CD4-positive, alpha-beta memory T cell (primary cell): ENCODE measurements around the gene ADORA2A. TPM values are rescaled to one million over a fixed set of nuclear protein-coding genes. Genes with fewer than 3 reads are reported as not detected.
A peak's percentile ranks its signal among the peaks of the same experiment; 100 is the strongest.

ENCODE experiments used
- CTCF ChIA-PET: fragments of 350-600 bp; sonication (Branson Sonifier 250); formaldehyde crosslinking; loops from one replicate; lab custom pipeline; 2021; ENCODE audit warnings: inconsistent platforms; ENCODE audit not compliant: partially characterized antibody; lab: Charles Lee
- POLR2A ChIA-PET: fragments of 350-600 bp; sonication (Branson Sonifier 250); formaldehyde crosslinking; loops from one replicate; lab custom pipeline; 2021; ENCODE audit not compliant: partially characterized antibody; lab: Charles Lee
- DNase-seq, 5 donors: peaks; one replicate each; pipeline versions ENCODE4 v3.0.0 to v3.0.0-alpha.2; 2020 to 2022; ENCODE audit warnings: mixed read lengths in 1 of 5
- H3K27ac ChIP-seq: one replicate; pipeline ENCODE4 v1.7.0; 2013; ENCODE audit warnings: low read depth, low read length
- H3K27me3 ChIP-seq: 2 replicates; pipeline ENCODE4 v1.7.0; 2013; ENCODE audit warnings: mild to moderate bottlenecking, low read length, moderate library complexity; ENCODE audit not compliant: insufficient read depth
- H3K36me3 ChIP-seq: 2 replicates; pipeline ENCODE4 v1.7.0; 2013; ENCODE audit warnings: mild to moderate bottlenecking, low read length, moderate library complexity; ENCODE audit not compliant: insufficient read depth
- H3K4me1 ChIP-seq: 2 replicates; pipeline ENCODE4 v1.7.0; 2013; ENCODE audit warnings: mild to moderate bottlenecking, low read length, moderate library complexity; ENCODE audit not compliant: insufficient read depth
- H3K4me3 ChIP-seq, 2 donors: one replicate each; pipeline ENCODE4 v1.7.0; 2013; ENCODE audit warnings: low read length in 2 of 2, mild to moderate bottlenecking in 1 of 2
- H3K9me3 ChIP-seq, 2 donors: one replicate each; pipeline ENCODE4 v1.7.0; 2013; ENCODE audit warnings: low read length in 2 of 2, control low read depth in 1 of 2; ENCODE audit not compliant: control insufficient read depth in 1 of 2
- H3K27ac Mint-ChIP-seq, 7 donors: one replicate each; pipeline ENCODE4 v1.8.0; 2020 to 2021; ENCODE audit warnings: mixed read lengths in 7 of 7, mild to moderate bottlenecking in 6 of 7, inconsistent platforms in 3 of 7, moderate library complexity in 3 of 7
- H3K27me3 Mint-ChIP-seq, 2 donors: one replicate each; pipeline ENCODE4 v1.8.0; 2020 to 2021; ENCODE audit warnings: mixed read lengths in 2 of 2
- H3K36me3 Mint-ChIP-seq, 2 donors: one replicate each; pipeline ENCODE4 v1.8.0; 2020 to 2021; ENCODE audit warnings: mixed read lengths in 2 of 2, inconsistent platforms in 1 of 2, mild to moderate bottlenecking in 1 of 2
- H3K4me1 Mint-ChIP-seq, 4 donors: one replicate each; pipeline ENCODE4 v1.8.0; 2020 to 2021; ENCODE audit warnings: mixed read lengths in 4 of 4, mild to moderate bottlenecking in 1 of 4
- H3K4me3 Mint-ChIP-seq, 8 donors: one replicate each; pipeline ENCODE4 v1.8.0; 2020 to 2021; ENCODE audit warnings: mixed read lengths in 8 of 8, mild to moderate bottlenecking in 7 of 8, moderate library complexity in 6 of 8, inconsistent platforms in 3 of 8
- H3K9me3 Mint-ChIP-seq, 8 donors: one replicate each; pipeline ENCODE4 v1.8.0; 2020 to 2021; ENCODE audit warnings: mixed read lengths in 8 of 8, mild to moderate bottlenecking in 5 of 8, inconsistent platforms in 3 of 8, moderate library complexity in 1 of 8
- intact Hi-C: fragments of 100-400 bp; cut with micrococcal nuclease; formaldehyde crosslinking; loops from one replicate; pipeline ENCODE4 v1.15.1; 2023
- polyA plus RNA-seq, 2 donors: library from polyadenylated mRNA; unstranded; fragments of 300-500 nt; fragmentation: Illumina TruSeq; gene quantifications; one replicate each; pipeline ENCODE4 v1.2.3, GENCODE V29; 2021
- total RNA-seq, 2 experiments: library from RNA; stranded (reverse); gene quantifications; one replicate each; pipeline ENCODE4 v1.2.3, GENCODE V29; 2021

Gene ADORA2A
- total and polyA plus RNA-seq, 4 experiments from 2014 or later = 34.5 to 74.7 (median 50.8) TPM

DNA sequence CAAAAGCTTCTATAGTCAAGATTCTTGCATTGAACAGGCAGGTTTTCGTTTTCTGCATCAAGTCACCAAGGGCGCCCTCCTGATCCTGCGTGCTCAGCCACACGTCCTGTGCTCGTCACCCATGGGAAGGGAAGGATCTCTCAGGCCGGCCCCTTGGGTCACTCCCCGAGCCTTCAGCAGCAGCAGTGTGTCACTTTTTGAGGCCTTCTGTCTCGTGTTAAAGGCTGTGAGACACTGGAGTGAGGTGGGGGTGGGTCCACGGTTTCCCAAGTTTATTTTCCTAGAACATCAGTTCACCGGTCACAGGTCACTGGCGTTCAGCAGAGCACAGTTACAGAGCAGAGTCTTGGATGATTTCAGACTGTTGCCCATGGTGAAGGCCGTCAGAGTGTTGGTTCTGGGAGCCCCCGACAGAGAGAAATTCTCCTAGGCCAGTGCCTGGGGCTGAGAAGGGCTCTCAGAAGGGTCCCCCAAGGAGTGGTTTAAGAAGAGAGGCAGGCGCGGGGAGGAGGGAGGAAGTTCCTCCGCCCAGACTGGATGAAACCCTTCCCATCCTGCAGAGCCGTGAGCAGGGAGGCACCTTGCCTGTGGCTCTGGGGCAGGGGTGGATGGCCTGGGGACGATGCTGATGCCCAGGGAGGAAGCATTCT, 13.5 kb upstream of the ADORA2A start:
- CTCF ChIA-PET = no interaction called here
- Mint-ChIP-seq H3K4me1 (peaks cover 1 to 12% (median 8%) of the 10 kb centered on the region in 4 donors), H3K4me3 (no peak overlapping the region), H3K27me3 (no peaks in the 10 kb centered on the region), H3K27ac (peak overlapping the region in 1 of 7 donors; percentile 66), H3K36me3 (peaks cover 15 to 44% of the 10 kb centered on the region in 2 donors), H3K9me3 (peaks cover 0 to 1% (median 0%) of the 10 kb centered on the region in 8 donors)
- no peaks in the 10 kb centered on the region for H3K27me3 ChIP-seq
- H3K4me3 ChIP-seq = no peak overlapping the region
- peaks cover 5% of the 10 kb centered on the region for H3K4me1 ChIP-seq
- intact Hi-C loops = no loop called here
- peaks cover 27% of the 10 kb centered on the region for H3K36me3 ChIP-seq
- POLR2A ChIA-PET = no interaction called here
- no peaks in the 10 kb centered on the region for H3K9me3 ChIP-seq
- no peak for DNase-seq
- no peak overlapping the region for H3K27ac ChIP-seq

DNA sequence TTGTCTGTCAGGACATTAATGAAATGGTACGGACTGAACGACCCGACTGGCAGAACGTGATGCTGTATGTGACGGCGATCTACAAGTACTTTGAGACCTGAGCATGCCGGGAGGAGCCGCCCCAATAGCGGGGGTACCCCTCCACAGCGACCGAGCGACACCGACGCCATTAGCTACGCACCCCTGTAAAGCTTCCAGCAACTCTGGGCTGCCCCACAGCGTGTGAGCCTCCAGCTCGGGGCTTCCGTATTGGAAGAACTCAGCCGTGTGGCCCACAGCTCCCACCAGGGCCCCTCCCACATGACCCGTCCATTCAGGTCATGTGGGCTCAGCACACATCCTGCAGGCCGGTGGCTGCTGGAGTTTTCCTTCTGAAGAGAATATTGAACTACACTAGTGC, 12.9 kb upstream of the ADORA2A start:
- Histone ChIP-seq H3K4me3 (no peak overlapping the region), H3K36me3 (peaks cover 27% of the 10 kb centered on the region), H3K27me3 (no peaks in the 10 kb centered on the region), H3K27ac (no peak overlapping the region), H3K4me1 (peaks cover 5% of the 10 kb centered on the region), H3K9me3 (no peaks in the 10 kb centered on the region)
- DNase-seq = no peak
- peaks cover 1 to 7% (median 5%) of the 10 kb centered on the region in 4 donors for H3K4me1 Mint-ChIP-seq
- no peaks in the 10 kb centered on the region for H3K27me3 Mint-ChIP-seq
- no peak overlapping the region for H3K27ac Mint-ChIP-seq
- peaks cover 15 to 41% of the 10 kb centered on the region in 2 donors for H3K36me3 Mint-ChIP-seq
- CTCF ChIA-PET = no interaction called here
- intact Hi-C loops = no loop called here
- H3K4me3 Mint-ChIP-seq = no peak overlapping the region
- H3K9me3 Mint-ChIP-seq = peaks cover 0 to 1% (median 0%) of the 10 kb centered on the region in 8 donors
- POLR2A ChIA-PET = no interaction called here

DNA sequence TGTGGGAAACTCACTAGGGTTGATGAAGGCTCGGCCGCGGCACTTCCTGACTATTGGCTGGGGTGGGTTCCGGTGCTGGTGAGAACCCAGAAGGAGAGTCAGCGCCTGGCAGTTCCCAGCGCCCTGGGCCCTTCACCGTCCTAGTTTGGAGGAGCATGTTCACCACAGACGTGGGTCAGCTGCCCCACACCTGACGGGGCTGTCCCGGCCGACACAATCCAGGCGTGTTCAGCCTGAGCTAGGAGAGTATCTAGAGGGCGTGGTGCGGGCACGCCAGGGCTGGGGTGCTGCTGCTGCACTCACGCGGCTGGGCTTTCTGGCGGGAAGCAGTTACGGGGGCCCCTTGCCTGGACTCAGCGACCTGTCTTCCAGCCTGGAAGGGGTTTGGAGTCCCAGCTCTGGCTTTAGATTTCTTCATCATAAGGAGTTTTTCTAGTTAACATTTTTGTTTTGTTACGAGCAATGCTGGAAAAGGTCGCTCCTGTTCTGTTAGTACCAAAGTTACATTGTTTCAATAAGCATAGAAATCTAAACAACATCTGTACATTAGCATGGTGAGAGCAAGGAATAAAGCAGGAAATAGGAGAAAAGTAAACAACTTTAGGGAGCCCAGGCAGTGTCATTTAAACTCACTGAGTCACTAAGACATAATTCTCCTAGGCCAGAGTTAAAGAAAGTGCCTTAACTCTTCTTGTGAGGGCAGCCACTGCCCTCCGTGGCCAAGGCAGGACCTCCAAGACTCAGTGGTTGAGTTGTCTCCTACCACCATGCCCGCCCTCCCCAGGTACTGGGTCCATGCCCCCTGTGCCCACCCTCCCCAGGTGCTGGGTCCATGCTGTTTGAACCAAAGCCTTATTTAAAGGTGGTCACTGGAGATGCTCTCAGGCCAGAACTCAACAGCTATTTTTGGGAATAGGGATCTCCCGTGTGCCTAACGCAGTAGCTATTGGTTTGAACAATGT, 12.1 kb upstream of the ADORA2A start:
- no peak for DNase-seq
- Histone ChIP-seq H3K36me3 (peaks cover 27% of the 10 kb centered on the region), H3K4me3 (no peak overlapping the region), H3K9me3 (no peaks in the 10 kb centered on the region), H3K4me1 (no peaks in the 10 kb centered on the region), H3K27me3 (no peaks in the 10 kb centered on the region), H3K27ac (no peak overlapping the region)
- peaks cover 0 to 1% (median 0%) of the 10 kb centered on the region in 8 donors for H3K9me3 Mint-ChIP-seq
- H3K4me3 Mint-ChIP-seq = no peak overlapping the region
- peaks cover 15 to 41% of the 10 kb centered on the region in 2 donors for H3K36me3 Mint-ChIP-seq
- intact Hi-C loops = no loop called here
- ChIA-PET CTCF (interaction anchor here (1.1 to 1.7 kb wide), 2 partner anchors 87 to 107 kb away, joined by 3 to 6 read pairs; no protein-coding TSS in a partner anchor), POLR2A (interaction anchor here (1.4 kb wide), 1 partner anchor 13 kb away, joined by 6 read pairs; the partner anchor contains the start of gene ADORA2A)
- peaks cover 1 to 3% (median 3%) of the 10 kb centered on the region in 4 donors for H3K4me1 Mint-ChIP-seq
- no peaks in the 10 kb centered on the region for H3K27me3 Mint-ChIP-seq
- H3K27ac Mint-ChIP-seq = peak overlapping the region in 1 of 7 donors; percentile 8

DNA sequence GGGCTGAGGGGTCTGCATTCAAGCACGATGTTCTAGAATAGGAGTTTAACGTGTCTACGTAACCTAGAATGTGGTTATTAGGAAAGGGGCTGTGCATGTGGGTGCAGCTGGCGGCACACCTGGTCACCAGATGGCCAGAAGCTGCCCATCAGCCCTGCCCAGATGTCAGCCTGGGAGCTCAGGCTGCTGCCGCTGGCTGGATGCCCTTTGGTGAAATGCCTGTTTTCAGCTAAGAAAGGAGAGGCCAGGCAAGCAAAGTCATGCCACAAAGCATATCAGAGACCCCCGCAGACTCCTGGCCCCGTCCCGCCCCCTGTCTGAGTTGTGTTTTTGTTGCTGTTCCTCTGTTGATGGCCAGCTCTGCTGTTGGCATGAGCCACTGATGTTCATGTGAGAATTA, 11.3 kb upstream of the ADORA2A start:
- intact Hi-C loops = no loop called here
- H3K4me3 ChIP-seq = no peak overlapping the region
- H3K4me1 ChIP-seq = no peaks in the 10 kb centered on the region
- Mint-ChIP-seq H3K9me3 (peaks cover 0 to 1% (median 0%) of the 10 kb centered on the region in 8 donors), H3K27me3 (no peaks in the 10 kb centered on the region), H3K27ac (no peak overlapping the region), H3K36me3 (peaks cover 15 to 37% of the 10 kb centered on the region in 2 donors), H3K4me1 (peaks cover 0 to under 1% (median 0%) of the 10 kb centered on the region in 4 donors), H3K4me3 (no peak overlapping the region)
- ChIA-PET CTCF (interaction anchor here (1.1 to 1.7 kb wide), 2 partner anchors 86 to 106 kb away, joined by 3 to 6 read pairs; no protein-coding TSS in a partner anchor), POLR2A (interaction anchor here (1.4 kb wide), 1 partner anchor 12 kb away, joined by 6 read pairs; the partner anchor contains the start of gene ADORA2A)
- H3K36me3 ChIP-seq = peaks cover 27% of the 10 kb centered on the region
- H3K27me3 ChIP-seq = no peaks in the 10 kb centered on the region
- no peak overlapping the region for H3K27ac ChIP-seq
- H3K9me3 ChIP-seq = no peaks in the 10 kb centered on the region
- DNase-seq = no peak

DNA sequence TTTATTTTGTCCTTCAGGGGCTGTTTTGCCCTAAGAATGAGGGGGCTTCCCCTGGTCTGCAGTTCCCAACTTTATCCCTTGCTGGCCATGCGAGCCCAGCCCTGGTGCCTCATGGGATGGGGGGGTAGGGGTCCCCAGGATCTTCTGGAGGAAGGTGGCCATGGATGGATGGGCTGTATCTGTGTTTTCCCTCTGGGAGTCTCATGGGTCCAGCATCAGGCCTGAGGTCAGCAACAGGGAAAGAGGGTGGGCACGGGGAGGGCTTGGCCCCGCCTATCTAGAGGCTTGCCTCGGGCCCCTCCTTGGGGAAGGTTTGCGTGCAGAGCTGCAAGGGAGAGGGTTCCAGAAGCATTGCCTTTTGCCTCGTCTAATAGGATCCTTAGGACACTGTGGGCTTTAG, 10.8 kb upstream of the ADORA2A start:
- Histone ChIP-seq H3K36me3 (peaks cover 27% of the 10 kb centered on the region), H3K4me3 (no peak overlapping the region), H3K27ac (no peak overlapping the region), H3K27me3 (no peaks in the 10 kb centered on the region), H3K9me3 (no peaks in the 10 kb centered on the region), H3K4me1 (no peaks in the 10 kb centered on the region)
- Mint-ChIP-seq H3K4me3 (no peak overlapping the region), H3K4me1 (peaks cover 1 to 5% (median 4%) of the 10 kb centered on the region in 4 donors), H3K36me3 (peaks cover 15 to 35% of the 10 kb centered on the region in 2 donors), H3K27me3 (no peaks in the 10 kb centered on the region), H3K9me3 (peaks cover 0 to 1% (median 0%) of the 10 kb centered on the region in 8 donors), H3K27ac (no peak overlapping the region)
- DNase-seq = no peak
- ChIA-PET CTCF (interaction anchor here (0.6 to 1.7 kb wide), 2 partner anchors 93 to 105 kb away, joined by 4 to 6 read pairs; no protein-coding TSS in a partner anchor), POLR2A (interaction anchor here (0.6 to 1.4 kb wide), 2 partner anchors 12 to 894 kb away, joined by 3 to 6 read pairs; partner anchors contain the start of gene ADORA2A)
- intact Hi-C loops = no loop called here

DNA sequence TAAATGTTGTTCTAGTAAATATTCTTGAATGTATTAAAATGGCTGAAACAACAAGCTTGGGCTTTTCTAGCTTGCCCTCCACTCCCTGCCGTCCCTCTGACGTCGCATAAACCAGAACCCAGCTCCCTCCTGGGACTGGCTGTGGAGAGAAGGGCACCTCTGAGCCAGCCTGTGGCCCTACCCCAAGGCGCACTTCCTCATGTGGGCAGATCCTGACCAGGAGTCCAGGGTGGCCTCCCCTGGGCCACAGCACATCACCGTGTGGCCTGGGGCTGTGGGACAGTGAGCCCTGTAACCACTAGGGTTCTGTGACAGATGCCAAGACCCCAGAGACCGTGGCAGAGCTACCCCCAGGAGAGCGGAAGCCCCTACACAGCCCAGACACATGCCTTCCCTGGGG, 10.2 kb upstream of the ADORA2A start:
- DNase-seq = no peak
- no peaks in the 10 kb centered on the region for H3K4me1 ChIP-seq
- no peaks in the 10 kb centered on the region for H3K27me3 ChIP-seq
- peak overlapping the region in 1 of 7 donors; percentile 10 for H3K27ac Mint-ChIP-seq
- no peak overlapping the region for H3K4me3 ChIP-seq
- H3K4me3 Mint-ChIP-seq = no peak overlapping the region
- no peaks in the 10 kb centered on the region for H3K27me3 Mint-ChIP-seq
- POLR2A ChIA-PET = interaction anchor here (1.4 kb wide), 1 partner anchor 11 kb away, joined by 6 read pairs; the partner anchor contains the start of gene ADORA2A
- no peaks in the 10 kb centered on the region for H3K9me3 ChIP-seq
- H3K36me3 ChIP-seq = peaks cover 24% of the 10 kb centered on the region
- H3K9me3 Mint-ChIP-seq = peaks cover 0 to 1% (median 0%) of the 10 kb centered on the region in 8 donors
- H3K4me1 Mint-ChIP-seq = peaks cover 1 to 6% (median 4%) of the 10 kb centered on the region in 4 donors
- H3K27ac ChIP-seq = no peak overlapping the region
- CTCF ChIA-PET = interaction anchor here (0.6 kb wide), 1 partner anchor 92 kb away, joined by 4 read pairs; no protein-coding TSS in a partner anchor
- intact Hi-C loops = no loop called here
- H3K36me3 Mint-ChIP-seq = peaks cover 15 to 32% of the 10 kb centered on the region in 2 donors
